ENCODE measurements around the gene GBA2.

GRCh38 chr9:35723908-35724307 lies 25.1 kb downstream of the GBA2 start:
- TF ChIP-seq CTCF (IDR thresholded peaks at IDR 0.05; ENCODE audit: insufficient read depth, low read length) (no peak), GABPA (IDR thresholded peaks at IDR 0.05; ENCODE audit: low read depth) (no peak), POLR2AphosphoS5 (IDR thresholded peaks at IDR 0.05; ENCODE audit: low read depth) (no peak), SPI1 (IDR thresholded peaks at IDR 0.05; ENCODE audit: borderline replicate concordance, low read depth) (no peak), REST (IDR thresholded peaks at IDR 0.05; ENCODE audit: insufficient replicate concordance, low read depth) (no peak)
